SH-SY5Y (cell line): Measurements from ENCODE around the gene ROBO1.

ENCODE experiments used
- GATA2 ChIP-seq: IDR thresholded peaks from 2 replicates; pipeline ENCODE4 v1.6.1; 2011; ENCODE audit warnings: mild to moderate bottlenecking, low read depth, low read length
- GATA3 ChIP-seq: IDR thresholded peaks from 2 replicates; pipeline ENCODE4 v1.6.1; 2011; ENCODE audit warnings: low read depth, mild to moderate bottlenecking, low read length, moderate library complexity

The ROBO1 gene

GRCh38 chr3:78900880-78901279 is 866.9 kb downstream of the ROBO1 start:
- no peak for TF ChIP-seq GATA3
- TF ChIP-seq GATA2: no peak

- no peak for TF ChIP-seq GATA3
- TF ChIP-seq GATA2: no peak
Observed at GRCh38 chr3:78900426-78900825, 867.4 kb downstream of the ROBO1 start.

- TF ChIP-seq GATA3 (no peak), GATA2 (no peak)
Observed at GRCh38 chr3:78895528-78895927, 872.3 kb downstream of the ROBO1 start.

DNA sequence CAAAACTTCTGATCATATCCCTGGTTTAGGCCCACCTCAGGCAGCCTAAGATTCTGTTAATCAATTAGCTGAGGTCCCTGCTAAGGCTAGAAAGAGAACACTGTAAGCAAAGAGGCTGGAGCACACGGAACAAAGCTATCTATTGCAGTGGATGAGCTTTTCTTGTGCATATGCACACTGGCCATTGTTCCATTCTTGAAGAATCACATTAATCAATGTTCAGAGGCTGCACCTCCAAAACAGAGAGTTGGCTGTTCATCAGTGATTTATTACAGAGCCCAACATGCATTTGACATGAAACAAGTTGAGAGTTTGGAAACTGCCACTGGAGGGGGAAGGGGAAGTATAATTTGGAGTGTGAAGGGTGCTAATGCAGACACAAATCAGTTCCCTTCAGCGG is 873.0 kb downstream of the ROBO1 start:
- TF ChIP-seq GATA3 (no peak), GATA2 (no peak)

- TF ChIP-seq GATA3: no peak
- no peak for TF ChIP-seq GATA2
Observed at GRCh38 chr3:78893161-78893560, 874.6 kb downstream of the ROBO1 start.

- TF ChIP-seq GATA3 (no peak), GATA2 (no peak)
Observed at GRCh38 chr3:78889348-78889747, 878.5 kb downstream of the ROBO1 start.

DNA sequence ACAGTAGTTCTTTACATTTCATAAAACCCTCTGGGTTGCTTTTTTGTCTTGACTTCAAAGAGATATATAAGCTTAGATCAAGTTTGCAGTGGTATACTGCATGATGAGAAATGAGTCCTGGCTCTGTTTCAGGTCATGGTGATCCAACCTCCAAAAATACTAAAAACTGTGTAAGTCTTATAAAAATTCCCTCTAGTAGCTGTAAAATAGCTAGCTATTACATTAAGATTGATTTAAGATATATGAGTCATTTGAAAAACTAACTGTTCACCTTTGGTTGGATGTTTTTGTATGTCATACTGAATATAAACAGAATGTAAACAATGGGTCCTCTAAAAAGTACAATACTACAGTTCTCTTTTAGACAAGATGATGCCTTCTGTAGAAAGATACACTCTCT is 879.2 kb downstream of the ROBO1 start:
- TF ChIP-seq GATA3: no peak
- TF ChIP-seq GATA2: no peak

DNA sequence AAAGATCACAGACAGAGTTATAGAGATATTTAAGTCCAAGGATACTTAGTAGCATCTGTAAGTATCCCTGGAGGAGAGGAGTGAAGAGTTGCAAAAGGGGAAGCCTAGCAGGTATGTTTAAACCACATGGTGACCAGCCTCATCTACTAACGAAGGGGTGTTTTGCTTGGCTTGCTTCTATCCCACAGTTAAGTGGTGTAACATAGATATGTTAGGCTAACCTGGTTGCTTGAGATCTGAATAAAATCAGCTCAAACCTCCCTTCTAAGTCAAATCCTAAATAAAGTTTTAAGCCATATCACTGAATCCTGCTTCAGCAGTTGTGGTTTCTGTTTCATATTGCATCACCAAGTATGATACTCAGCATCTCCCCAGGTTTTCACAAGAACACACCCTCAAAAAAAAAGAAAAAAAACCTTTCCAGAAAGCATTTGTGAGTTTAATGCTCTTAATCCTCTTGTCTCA is 880.2 kb downstream of the ROBO1 start:
- no peak for TF ChIP-seq GATA3
- no peak for TF ChIP-seq GATA2

GRCh38 chr3:78887029-78887428 is 880.8 kb downstream of the ROBO1 start:
- TF ChIP-seq GATA3: no peak
- no peak for TF ChIP-seq GATA2

DNA sequence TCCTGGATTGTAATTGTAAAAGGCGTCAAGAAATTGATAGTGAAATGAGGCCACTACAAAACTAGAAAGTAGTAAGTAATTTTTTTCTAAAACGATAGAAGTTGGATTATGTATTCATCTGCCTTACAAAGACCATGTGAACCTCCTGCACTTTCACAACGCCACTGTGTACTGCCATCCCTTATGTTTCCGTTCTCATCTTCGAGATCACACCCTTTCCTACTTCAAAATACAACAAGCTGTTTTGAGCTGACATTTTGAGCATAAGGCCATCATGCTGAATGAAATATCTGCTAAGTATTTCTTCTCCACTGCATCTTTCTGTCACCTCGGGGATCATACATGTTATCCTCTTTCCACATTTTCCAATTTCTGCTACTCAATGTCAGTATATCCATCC is 885.5 kb downstream of the ROBO1 start:
- TF ChIP-seq GATA2 (no peak), GATA3 (no peak)

DNA sequence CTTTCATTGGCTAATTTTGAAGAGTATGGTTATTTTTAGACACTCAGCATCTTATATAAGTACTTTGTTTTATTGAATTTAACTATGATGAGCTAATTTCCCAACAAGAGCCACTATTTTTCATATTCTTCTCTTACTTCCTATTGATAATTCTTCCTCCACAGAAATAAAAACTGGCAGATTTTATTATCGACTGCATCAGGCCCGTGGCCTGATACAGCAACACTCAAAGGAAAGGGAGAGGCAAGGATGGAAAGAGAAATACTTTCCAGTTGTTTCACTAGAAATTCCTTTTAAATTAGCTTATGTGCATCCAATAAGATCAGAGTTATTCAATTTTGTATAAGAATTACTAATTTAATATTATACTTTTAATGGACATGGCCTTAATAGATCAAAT is 886.3 kb downstream of the ROBO1 start:
- TF ChIP-seq GATA3 (no peak), GATA2 (no peak)

DNA sequence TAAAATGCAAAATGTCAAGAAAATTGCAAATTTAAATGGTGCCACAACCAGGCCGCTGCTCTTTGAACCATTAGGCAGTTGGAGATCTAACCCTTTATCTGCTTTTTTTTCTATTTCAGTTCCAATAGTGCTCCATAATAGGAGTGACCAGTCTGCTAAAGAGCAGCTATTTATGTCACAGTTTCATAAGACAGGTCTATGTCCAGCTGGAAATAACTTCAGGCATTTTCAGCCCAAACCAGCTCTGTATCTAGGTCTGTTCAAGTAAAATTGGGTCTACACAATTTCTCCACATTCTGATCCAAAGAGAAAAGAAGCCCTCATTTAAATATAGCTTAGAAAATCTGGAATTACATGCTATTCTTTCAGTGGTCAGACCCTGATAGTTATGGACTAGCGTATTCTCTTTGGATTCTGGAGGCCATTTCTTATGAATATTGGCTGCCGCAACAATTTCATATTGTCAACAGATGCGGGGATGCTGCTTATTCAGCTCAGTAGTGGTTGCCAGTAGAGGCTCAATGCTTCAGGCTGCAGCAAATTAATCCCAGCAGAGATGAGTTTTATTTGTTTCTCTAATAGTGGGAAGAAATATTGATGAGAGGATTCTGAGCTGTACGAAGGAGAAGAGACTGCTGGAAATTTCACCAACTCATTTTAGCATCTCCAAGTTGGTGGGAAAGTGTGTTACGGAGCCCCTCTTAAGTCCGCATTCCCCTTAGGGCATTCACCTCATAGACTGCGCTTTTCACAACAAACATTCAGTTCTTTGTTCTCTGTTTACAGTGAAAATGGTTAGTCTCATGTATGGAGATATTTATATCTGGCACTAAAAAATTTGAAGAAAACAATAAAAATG is 887.0 kb downstream of the ROBO1 start:
- TF ChIP-seq GATA3 (no peak), GATA2 (no peak)

GRCh38 chr3:78879295-78879860 is 888.4 kb downstream of the ROBO1 start:
- TF ChIP-seq GATA2: no peak
- TF ChIP-seq GATA3: no peak

- no peak for TF ChIP-seq GATA2
- TF ChIP-seq GATA3: no peak
Observed at GRCh38 chr3:78878789-78879188, 889.0 kb downstream of the ROBO1 start.

GRCh38 chr3:78878011-78878410 is 889.8 kb downstream of the ROBO1 start:
- TF ChIP-seq GATA3 (no peak), GATA2 (no peak)
